Progenitor cell of endocrine pancreas (in vitro differentiated cells): ENCODE data around the gene CD8B. TPM values are rescaled to one million over a fixed set of nuclear protein-coding genes. Genes with fewer than 3 reads are reported as not detected.

Experiments used
- DNase-seq: peaks from one replicate; pipeline ENCODE4 v3.0.0; 2021; ENCODE audit warnings: low spot score; ENCODE audit not compliant: unreplicated experiment
- H3K27ac Mint-ChIP-seq: 2 replicates; pipeline ENCODE4 v1.8.0; 2021; ENCODE audit warnings: mild to moderate bottlenecking, moderate library complexity, mixed read lengths
- H3K27me3 Mint-ChIP-seq: 2 replicates; pipeline ENCODE4 v1.8.0; 2021; ENCODE audit warnings: mixed read lengths
- H3K36me3 Mint-ChIP-seq: 2 replicates; pipeline ENCODE4 v1.8.0; 2022; ENCODE audit warnings: mixed read lengths; ENCODE audit not compliant: insufficient read depth
- H3K4me1 Mint-ChIP-seq: 2 replicates; pipeline ENCODE4 v1.8.0; 2021; ENCODE audit warnings: low read depth, mixed read lengths
- H3K4me3 Mint-ChIP-seq: 2 replicates; pipeline ENCODE4 v1.8.0; 2021; ENCODE audit warnings: low read depth, mild to moderate bottlenecking, moderate library complexity, mixed read lengths
- H3K9me3 Mint-ChIP-seq: 2 replicates; pipeline ENCODE4 v1.8.0; 2021; ENCODE audit warnings: low read depth, mixed read lengths
- CTCF ChIP-seq: fragments of 200-600 bp; sonication (generic); IDR thresholded peaks from one replicate; pipeline ENCODE4 v1.5.0; 2021; ENCODE audit warnings: antibody characterized with exemption, mild to moderate bottlenecking; ENCODE audit not compliant: unreplicated experiment
- total RNA-seq: library from RNA; stranded (reverse); gene quantifications from 2 replicates; pipeline ENCODE4 v1.2.1, GENCODE V29; 2021

Gene CD8B
- total RNA-seq, 1 donor from 2014 or later = not detected

GRCh38 chr2:86788881-86789686, 72.6 kb downstream of the CD8B start:
- no peaks in the 10 kb centered on the region for H3K9me3 Mint-ChIP-seq
- no peaks in the 10 kb centered on the region for H3K36me3 Mint-ChIP-seq
- peaks cover 82% of the 10 kb centered on the region for H3K27me3 Mint-ChIP-seq
- no peak for TF ChIP-seq CTCF
- DNase-seq = no peak
- no peak overlapping the region for H3K27ac Mint-ChIP-seq
- H3K4me1 Mint-ChIP-seq = peaks cover 5% of the 10 kb centered on the region
- no peak overlapping the region for H3K4me3 Mint-ChIP-seq

GRCh38 chr2:86788165-86788564, 73.5 kb downstream of the CD8B start:
- Mint-ChIP-seq H3K27ac (no peak overlapping the region), H3K4me3 (no peak overlapping the region), H3K36me3 (no peaks in the 10 kb centered on the region), H3K4me1 (peaks cover 5% of the 10 kb centered on the region), H3K27me3 (peaks cover 74% of the 10 kb centered on the region), H3K9me3 (no peaks in the 10 kb centered on the region)
- no peak for DNase-seq
- TF ChIP-seq CTCF = no peak

GRCh38 chr2:86787736-86788135, 74.0 kb downstream of the CD8B start:
- peaks cover 70% of the 10 kb centered on the region for H3K27me3 Mint-ChIP-seq
- no peak overlapping the region for H3K4me3 Mint-ChIP-seq
- no peaks in the 10 kb centered on the region for H3K9me3 Mint-ChIP-seq
- DNase-seq = no peak
- H3K27ac Mint-ChIP-seq = no peak overlapping the region
- H3K36me3 Mint-ChIP-seq = no peaks in the 10 kb centered on the region
- TF ChIP-seq CTCF = no peak
- peaks cover 5% of the 10 kb centered on the region for H3K4me1 Mint-ChIP-seq

- Mint-ChIP-seq H3K27ac (no peak overlapping the region), H3K27me3 (peaks cover 61% of the 10 kb centered on the region), H3K4me1 (peaks cover 2% of the 10 kb centered on the region), H3K36me3 (no peaks in the 10 kb centered on the region), H3K4me3 (no peak overlapping the region), H3K9me3 (no peaks in the 10 kb centered on the region)
- DNase-seq = no peak
- no peak for TF ChIP-seq CTCF
Measured at GRCh38 chr2:86786001-86786536, 75.6 kb downstream of the CD8B start.

- Mint-ChIP-seq H3K27ac (no peak overlapping the region), H3K4me3 (no peak overlapping the region), H3K9me3 (no peaks in the 10 kb centered on the region), H3K4me1 (no peaks in the 10 kb centered on the region), H3K27me3 (peaks cover 57% of the 10 kb centered on the region), H3K36me3 (no peaks in the 10 kb centered on the region)
- TF ChIP-seq CTCF = no peak
- DNase-seq = no peak
Measured at GRCh38 chr2:86785456-86785855, 76.2 kb downstream of the CD8B start.
